ENCODE measurements around the gene SMIM45.

Gene SMIM45

GRCh38 chr22:41917903-41918791 lies 33.8 kb upstream of the SMIM45 start:
- no peak overlapping the region for H3K4me2 ChIP-seq (ENCODE audit: low read length)
- no peaks in the 10 kb centered on the region for H3F3A ChIP-seq (ENCODE audit: insufficient read depth, low read length)
- H3K9me2 ChIP-seq (ENCODE audit: low read depth, low read length), result no peaks in the 10 kb centered on the region
- H2AFZ ChIP-seq (ENCODE audit: low read length), result no peak overlapping the region
- H3K36me3 ChIP-seq (ENCODE audit: insufficient read depth, low read length), result no peaks in the 10 kb centered on the region
- H3K79me2 ChIP-seq (ENCODE audit: insufficient read depth, low read length), result no peaks in the 10 kb centered on the region
- no peaks in the 10 kb centered on the region for H4K20me1 ChIP-seq (ENCODE audit: insufficient read depth, low read length)
- no peaks in the 10 kb centered on the region for H3K9me3 ChIP-seq (ENCODE audit: low read length)
- peaks cover 19% of the 10 kb centered on the region; the same call in 1 of the 2 replicates for H3K27me3 ChIP-seq (ENCODE audit: insufficient read depth, low read length)
- TF ChIP-seq CTCF (IDR thresholded peaks at IDR 0.05; ENCODE audit: low read length), result no peak
- no peak for TF ChIP-seq EZH2 (IDR thresholded peaks at IDR 0.05; ENCODE audit: borderline replicate concordance, low read length)
- H3K27ac ChIP-seq (ENCODE audit: low read depth, low read length, poor library complexity, severe bottlenecking), result no peak overlapping the region
- peaks cover 29% of the 10 kb centered on the region for H3K4me1 ChIP-seq (ENCODE audit: insufficient read depth, low read length, severe bottlenecking)
- no peak overlapping the region for H3K9ac ChIP-seq (ENCODE audit: low read length)
- H3K4me3 ChIP-seq (ENCODE audit: low read depth, low read length, poor library complexity, severe bottlenecking), result no peak overlapping the region

GRCh38 chr22:41919357-41920224 lies 32.4 kb upstream of the SMIM45 start:
- no peaks in the 10 kb centered on the region for H3F3A ChIP-seq (ENCODE audit: insufficient read depth, low read length)
- H3K4me3 ChIP-seq (ENCODE audit: low read depth, low read length, poor library complexity, severe bottlenecking), result peak overlapping the region; percentile 43
- no peak overlapping the region; the same call in 1 of the 2 replicates for H3K9ac ChIP-seq (ENCODE audit: low read length)
- H3K9me2 ChIP-seq (ENCODE audit: low read depth, low read length), result no peaks in the 10 kb centered on the region
- H2AFZ ChIP-seq (ENCODE audit: low read length), result no peak overlapping the region
- H3K36me3 ChIP-seq (ENCODE audit: insufficient read depth, low read length), result no peaks in the 10 kb centered on the region
- H3K27me3 ChIP-seq (ENCODE audit: insufficient read depth, low read length), result peaks cover 19% of the 10 kb centered on the region; the same call in 1 of the 2 replicates
- H4K20me1 ChIP-seq (ENCODE audit: insufficient read depth, low read length), result no peaks in the 10 kb centered on the region
- H3K79me2 ChIP-seq (ENCODE audit: insufficient read depth, low read length), result no peaks in the 10 kb centered on the region
- no peaks in the 10 kb centered on the region for H3K9me3 ChIP-seq (ENCODE audit: low read length)
- peak overlapping the region; percentile 75 for H3K4me2 ChIP-seq (ENCODE audit: low read length)
- TF ChIP-seq EZH2 (IDR thresholded peaks at IDR 0.05; ENCODE audit: borderline replicate concordance, low read length) (no peak), CTCF (IDR thresholded peaks at IDR 0.05; ENCODE audit: low read length) (no peak)
- peaks cover 29% of the 10 kb centered on the region for H3K4me1 ChIP-seq (ENCODE audit: insufficient read depth, low read length, severe bottlenecking)
- H3K27ac ChIP-seq (ENCODE audit: low read depth, low read length, poor library complexity, severe bottlenecking), result no peak overlapping the region

- no peak overlapping the region for H3K27ac ChIP-seq (ENCODE audit: low read depth, low read length, poor library complexity, severe bottlenecking)
- no peak overlapping the region for H3K9ac ChIP-seq (ENCODE audit: low read length)
- no peak overlapping the region for H2AFZ ChIP-seq (ENCODE audit: low read length)
- H3K4me2 ChIP-seq (ENCODE audit: low read length), result no peak overlapping the region
- H3K36me3 ChIP-seq (ENCODE audit: insufficient read depth, low read length), result no peaks in the 10 kb centered on the region
- H4K20me1 ChIP-seq (ENCODE audit: insufficient read depth, low read length), result no peaks in the 10 kb centered on the region
- H3K9me2 ChIP-seq (ENCODE audit: low read depth, low read length), result no peaks in the 10 kb centered on the region
- H3K27me3 ChIP-seq (ENCODE audit: insufficient read depth, low read length), result peaks cover 17% of the 10 kb centered on the region; the same call in 1 of the 2 replicates
- TF ChIP-seq CTCF (IDR thresholded peaks at IDR 0.05; ENCODE audit: low read length) (no peak), EZH2 (IDR thresholded peaks at IDR 0.05; ENCODE audit: borderline replicate concordance, low read length) (no peak)
- H3F3A ChIP-seq (ENCODE audit: insufficient read depth, low read length), result no peaks in the 10 kb centered on the region
- peaks cover 30% of the 10 kb centered on the region for H3K4me1 ChIP-seq (ENCODE audit: insufficient read depth, low read length, severe bottlenecking)
- no peaks in the 10 kb centered on the region for H3K9me3 ChIP-seq (ENCODE audit: low read length)
- no peak overlapping the region for H3K4me3 ChIP-seq (ENCODE audit: low read depth, low read length, poor library complexity, severe bottlenecking)
- H3K79me2 ChIP-seq (ENCODE audit: insufficient read depth, low read length), result no peaks in the 10 kb centered on the region
Measured at GRCh38 chr22:41920271-41920976, 31.5 kb upstream of the SMIM45 start.

All from OCI-LY1 (cell line).